Jurkat, Clone E6-1 (cell line): ENCODE data around the gene MYH3.

Experiments
- DNase-seq: peaks from one replicate; pipeline ENCODE4 v3.0.0-alpha.2; 2011; ENCODE audit warnings: low read depth, low spot score
- H3K4me3 ChIP-seq: 2 replicates; pipeline ENCODE4 v1.5.1; 2011; ENCODE audit warnings: mild to moderate bottlenecking, low read length, control low read depth, moderate library complexity

The MYH3 gene

DNA sequence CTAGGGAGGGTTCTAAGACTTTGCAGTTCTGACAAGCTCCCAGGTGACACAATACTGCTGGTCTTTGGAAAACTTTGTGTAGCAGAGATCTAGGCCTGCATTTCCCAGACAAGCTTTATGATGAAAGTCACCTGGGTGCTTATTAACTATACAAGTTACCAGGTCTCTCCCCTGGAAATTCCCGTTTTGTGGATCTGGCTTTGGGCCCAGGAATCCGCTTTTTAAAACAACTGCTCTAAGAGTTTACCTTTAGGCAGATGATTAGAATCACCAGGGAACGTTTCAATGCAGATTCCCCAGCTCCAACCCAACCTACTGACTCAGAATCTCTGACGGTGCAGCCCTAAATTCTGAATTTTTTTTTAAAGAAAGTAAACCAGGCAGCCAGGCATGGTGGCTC is 36.3 kb downstream of the MYH3 start:
- no peak overlapping the region for H3K4me3 ChIP-seq
- DNase-seq, result no peak

DNA sequence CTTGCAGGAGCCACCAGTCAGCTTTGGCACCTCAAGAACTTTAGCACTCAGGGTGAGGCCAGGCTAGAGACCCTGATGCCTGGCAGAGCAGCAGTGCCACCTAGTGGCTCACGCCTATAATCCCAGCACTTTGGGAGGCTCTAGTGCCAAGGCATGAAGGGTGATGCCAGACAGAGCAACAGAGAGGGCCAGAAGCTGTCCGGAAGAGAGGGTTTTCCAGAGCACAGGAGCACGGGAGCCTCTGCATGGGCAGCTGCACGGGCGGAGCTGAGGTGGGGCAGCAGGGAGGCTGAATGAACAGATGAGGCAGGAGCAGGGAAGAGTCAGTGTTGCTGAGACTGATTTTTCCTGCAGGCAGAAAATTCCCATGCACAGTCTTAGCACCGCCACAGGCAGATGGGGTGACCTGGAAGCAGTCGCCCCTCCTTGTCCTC is 38.9 kb downstream of the MYH3 start:
- peak; percentile 62 for DNase-seq

DNA sequence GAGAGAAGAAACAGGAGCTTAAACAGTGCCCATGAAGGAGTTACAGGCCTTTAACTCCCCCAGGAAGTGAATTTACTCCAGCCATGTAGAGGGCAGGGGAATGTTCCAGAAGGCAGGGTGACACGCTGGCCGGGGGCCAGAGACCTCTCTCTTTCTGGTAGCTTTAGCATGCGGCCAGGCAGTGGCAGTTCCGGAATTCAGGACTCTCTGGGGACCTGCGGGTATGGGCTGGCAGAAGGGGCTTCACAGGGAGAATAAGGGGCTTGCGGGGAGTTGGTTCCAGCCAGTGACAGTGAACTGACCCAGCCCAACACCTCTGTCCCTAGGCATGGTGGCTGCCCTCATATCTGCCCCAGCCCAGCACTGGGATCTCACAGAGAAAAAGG is 40.0 kb downstream of the MYH3 start:
- no peak overlapping the region for H3K4me3 ChIP-seq

More for the DNA sequence above, 38.9 kb downstream of the MYH3 start:
- no peak overlapping the region for H3K4me3 ChIP-seq

DNA sequence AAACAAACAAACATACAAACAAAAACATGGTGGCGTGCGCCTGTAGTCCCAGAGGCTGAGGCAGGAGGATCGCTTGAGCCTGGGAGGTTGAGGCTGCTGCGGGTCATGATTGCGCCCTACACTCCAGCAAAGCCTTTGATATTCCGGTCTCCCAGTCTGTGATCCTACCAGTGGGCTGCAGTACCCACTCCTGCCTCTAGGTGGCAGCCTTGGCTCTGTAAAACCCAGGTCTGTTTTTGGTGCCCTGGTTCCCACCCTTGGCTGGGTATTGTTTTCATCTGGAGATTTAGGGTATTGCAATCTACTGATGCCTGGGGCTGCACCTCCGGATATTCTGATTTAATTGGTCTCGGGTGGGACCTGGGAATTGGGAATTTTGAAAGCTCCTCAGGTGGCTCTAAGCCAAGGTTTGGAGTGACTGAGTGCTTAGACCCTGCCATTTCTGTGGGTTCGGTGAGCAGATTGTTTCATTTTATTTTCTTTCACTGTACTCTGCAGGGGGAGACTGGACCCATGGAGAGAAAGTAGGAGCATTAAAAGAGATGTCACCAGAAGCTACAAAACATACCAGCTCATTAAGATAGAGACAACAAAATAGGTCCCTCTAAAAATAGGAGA is 40.5 kb downstream of the MYH3 start:
- peak; percentile 79 for DNase-seq
- H3K4me3 ChIP-seq, result no peak overlapping the region

More for the DNA sequence above, 40.0 kb downstream of the MYH3 start:
- no peak for DNase-seq

DNA sequence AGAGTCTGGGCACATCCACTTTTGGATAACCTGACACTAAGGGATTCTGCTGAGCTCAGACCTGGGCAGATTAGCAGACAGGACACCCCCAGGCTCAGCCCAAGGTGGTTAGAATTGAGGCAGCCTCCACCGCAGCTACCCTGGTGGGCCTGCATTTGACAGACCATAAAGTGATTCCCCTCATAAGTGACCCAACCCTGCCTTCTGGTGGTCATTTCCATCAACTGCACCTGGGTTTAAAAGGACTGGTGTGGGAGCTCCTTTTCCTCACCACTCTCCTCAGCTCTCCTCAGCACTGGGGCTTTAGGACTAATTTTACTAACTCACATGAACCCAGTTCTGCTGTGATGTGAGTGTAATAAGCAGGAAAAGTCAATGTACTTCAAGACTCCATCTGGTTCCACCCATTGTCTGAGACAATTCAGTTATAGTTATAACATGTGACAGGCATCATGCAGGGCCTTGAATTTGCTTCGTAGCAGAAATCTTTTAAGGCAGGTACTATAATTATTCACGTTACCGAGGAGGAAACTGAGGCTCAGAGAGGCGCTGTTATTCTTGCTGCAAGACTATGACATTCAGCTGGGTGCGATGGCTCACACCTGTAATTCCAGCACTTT is 42.5 kb downstream of the MYH3 start:
- H3K4me3 ChIP-seq, result no peak overlapping the region
- peak; percentile 42 for DNase-seq

DNA sequence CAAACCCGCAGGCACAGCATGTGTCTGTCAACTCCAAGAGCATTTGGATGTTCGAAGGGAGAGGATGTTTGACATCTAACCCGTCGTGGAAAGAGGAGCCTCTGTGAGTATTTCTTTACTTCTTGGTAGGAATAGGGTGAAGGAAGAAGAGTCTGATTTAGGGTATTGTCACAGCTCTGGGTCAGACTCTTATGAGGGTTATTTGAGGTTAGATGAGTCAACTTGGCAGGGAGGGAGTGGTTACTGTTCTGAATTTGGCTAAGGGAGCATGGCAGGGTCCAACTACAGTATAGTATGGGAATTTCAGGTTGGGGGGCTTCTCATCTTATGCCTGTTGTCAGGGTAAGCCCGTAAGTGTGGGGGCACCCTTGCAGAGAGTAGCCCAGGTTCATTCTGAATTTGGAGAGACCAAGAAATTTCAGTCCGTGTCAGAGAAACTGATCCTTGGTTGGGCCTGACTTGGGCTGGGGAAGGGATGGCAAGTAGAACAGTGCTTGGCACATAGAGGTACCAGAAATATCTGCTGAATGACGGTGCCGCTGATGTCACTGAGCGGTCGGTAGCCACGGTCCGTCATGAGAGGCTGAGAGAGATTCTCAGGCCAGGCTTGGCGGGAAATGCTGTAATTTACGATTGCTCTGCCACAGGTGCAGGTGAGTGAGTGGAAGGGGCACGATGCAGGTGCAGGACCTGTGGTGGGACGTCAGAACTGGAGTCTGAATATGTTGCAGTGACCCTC is 43.2 kb downstream of the MYH3 start:
- no peak for DNase-seq
- H3K4me3 ChIP-seq, result no peak overlapping the region

DNA sequence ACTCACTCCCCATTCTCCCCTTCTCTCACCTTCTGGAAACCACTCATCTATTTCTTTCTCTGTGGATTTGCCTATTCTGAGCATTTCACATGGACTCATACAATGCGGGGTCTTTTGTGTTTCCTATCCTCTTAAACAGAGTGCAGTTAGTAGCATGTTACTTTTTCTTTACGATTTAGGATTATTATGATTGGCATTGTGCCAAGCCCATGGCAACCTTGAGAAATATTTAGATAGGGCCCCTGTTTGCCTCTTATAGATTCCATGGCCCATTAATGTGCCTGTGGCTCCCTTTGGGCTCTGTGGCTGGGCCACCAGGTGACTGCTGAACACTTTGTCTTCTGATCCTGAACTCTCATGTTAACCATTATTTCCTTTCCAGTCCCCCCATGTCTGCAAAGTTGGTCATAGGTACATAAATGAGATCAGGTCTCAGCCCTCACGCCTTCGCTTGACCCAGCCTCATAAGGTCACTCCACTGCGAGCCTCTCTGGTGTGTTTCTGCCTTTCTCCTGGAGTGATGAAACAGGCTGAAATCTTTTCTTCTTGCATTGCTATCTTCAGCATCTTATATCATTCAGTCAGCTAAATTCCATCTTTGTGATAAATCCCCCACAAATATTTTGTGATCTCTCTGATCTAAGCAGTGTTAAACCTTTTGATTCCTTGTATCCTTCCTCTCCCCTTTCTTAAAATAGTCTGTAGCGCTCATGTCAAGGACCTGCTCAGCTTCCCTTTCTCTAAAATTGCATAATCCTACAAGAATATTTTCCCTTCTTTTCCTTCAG is 44.0 kb downstream of the MYH3 start:
- no peak overlapping the region for H3K4me3 ChIP-seq
- DNase-seq, result no peak

DNA sequence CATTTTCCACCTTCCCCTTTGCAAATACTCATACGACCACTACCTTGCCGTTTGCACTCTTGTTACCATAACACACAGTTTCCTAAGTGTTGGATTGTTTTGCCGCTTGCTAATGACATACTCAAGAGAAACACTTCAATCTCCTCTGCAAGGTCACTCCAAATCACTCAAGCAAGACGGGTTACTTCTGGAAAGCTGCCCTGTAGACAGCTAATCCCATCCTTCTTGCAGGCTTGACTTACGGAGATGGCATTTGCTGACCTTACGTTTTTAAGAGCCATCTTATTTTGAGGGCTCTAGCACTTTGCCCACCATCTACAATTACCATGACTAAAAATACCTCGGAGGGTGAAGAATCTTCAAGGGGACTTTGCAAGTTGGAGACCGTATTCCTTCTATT is 46.2 kb downstream of the MYH3 start:
- no peak for DNase-seq
- H3K4me3 ChIP-seq, result no peak overlapping the region

DNA sequence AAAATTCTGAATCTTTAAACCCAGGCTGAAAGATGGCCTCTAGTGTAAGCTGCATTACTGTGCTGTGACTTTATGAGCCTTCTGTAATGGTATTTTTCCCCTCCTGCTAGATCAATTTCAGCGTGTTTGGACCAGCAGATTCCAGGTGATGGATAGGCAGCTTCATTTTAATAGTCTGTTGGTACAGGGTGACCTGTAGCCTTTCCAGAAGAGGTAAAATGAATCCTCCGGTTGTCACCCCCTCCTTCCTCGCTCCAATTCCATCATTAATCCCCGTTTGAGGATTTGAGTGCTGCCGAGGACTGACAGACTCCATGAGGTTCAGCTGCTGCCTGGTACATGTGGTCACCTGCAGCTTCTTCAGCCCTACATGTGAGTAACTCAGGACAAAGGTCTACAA is 48.9 kb downstream of the MYH3 start:
- no peak overlapping the region for H3K4me3 ChIP-seq
- DNase-seq, result no peak

DNA sequence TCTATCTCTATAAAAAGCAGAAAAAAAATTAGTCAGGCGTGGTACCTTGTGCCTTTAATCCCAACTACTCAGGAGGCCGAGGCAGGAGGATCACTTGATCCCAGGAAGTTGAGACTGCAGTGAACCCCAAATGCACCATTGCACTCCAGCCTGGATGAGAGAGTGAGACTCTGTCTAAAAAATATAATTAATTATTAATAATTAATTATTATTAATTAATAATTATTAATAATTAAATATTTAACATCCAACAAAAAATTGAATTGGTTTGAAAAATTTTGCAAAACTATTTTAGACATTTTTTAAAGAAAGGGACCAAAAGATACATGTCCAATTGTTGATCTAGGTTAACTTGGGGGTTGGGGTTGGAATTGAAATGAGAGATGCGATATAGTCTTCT is 51.0 kb downstream of the MYH3 start:
- DNase-seq, result no peak
- no peak overlapping the region for H3K4me3 ChIP-seq

DNA sequence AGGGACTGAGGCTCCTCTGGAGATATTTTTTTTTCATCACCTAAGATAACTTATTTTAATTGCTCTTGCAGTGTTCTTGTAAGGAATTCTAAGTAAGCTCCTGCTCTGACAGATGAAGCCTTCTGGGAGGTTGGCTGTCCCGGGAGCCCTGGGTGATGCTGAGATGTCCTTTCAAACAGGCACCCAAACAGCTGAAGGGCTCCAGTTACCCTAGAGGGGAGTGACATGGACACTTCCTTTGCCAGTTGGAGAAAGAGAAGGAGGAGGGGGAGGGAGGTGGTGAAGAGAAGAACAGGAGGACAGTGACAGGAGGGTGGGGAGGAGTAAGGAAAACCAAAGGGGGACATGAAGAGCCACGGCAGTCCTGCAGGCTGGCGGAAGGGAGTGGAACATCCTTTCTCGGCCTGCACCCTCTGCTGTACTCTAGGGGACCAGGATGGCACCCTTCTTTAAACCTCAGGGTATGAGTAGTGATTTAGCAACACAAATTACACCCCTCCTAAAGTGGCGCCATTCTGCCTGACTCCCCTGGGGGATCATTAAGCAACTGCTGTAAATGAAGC is 51.8 kb downstream of the MYH3 start:
- no peak overlapping the region for H3K4me3 ChIP-seq
- no peak for DNase-seq

DNA sequence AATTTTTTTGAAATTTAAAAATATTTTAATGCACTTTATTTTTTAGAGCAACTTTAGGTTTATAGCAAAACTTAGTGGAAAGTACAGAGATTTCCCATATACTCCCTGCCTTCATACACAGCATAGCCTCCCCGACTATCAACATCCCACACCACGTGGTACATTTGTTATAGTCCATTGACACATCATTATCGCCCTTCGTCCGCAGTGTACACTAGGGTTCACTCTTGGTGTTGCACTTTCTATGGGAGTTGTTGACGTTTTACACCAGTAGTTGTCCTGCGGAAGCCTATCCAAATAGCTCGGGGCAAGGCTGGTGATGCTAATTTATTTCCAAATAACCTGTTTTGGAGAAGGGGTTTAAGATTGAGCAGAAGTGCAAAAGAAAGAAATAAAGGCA is 52.6 kb downstream of the MYH3 start:
- H3K4me3 ChIP-seq, result no peak overlapping the region
- no peak for DNase-seq

DNA sequence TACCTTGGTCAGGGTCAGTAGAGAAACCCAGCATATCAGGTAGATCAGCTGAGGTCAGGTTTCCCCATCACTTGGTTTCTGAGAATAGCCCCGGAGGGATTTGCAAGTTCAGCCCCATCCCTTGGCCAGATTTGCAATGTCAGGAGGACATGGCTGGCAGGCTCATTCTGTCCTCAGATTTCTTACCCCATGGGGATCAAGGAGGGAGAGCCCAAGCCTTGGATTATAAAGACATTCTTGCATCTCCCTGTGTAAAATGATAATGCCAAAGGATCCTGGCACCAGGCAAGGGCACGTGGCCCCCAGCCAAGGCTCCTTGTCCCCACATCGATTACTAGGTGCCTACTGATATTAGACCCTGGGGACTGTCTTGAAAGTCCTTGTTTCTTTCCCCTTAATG is 53.2 kb downstream of the MYH3 start:
- no peak overlapping the region for H3K4me3 ChIP-seq
- DNase-seq, result no peak

DNA sequence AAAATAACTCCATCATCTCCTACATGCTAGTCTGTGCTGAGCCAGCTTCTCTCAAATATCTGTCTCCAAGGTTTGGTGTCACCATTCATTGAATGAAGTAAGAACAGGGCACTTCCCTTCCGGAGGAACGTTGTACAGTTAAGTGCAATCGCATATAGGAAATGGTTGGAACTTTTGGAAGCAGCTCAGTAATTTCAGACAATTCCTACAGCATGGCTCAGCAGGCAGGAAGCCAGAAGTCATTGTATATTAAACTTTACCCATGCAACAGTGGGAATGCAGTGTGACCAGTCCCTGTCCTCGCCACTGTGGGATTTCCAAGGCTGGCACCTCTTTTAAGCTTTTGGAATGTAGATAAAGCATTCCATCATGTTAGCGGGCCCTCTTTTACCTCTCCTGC is 56.5 kb downstream of the MYH3 start:
- H3K4me3 ChIP-seq, result no peak overlapping the region
- no peak for DNase-seq

DNA sequence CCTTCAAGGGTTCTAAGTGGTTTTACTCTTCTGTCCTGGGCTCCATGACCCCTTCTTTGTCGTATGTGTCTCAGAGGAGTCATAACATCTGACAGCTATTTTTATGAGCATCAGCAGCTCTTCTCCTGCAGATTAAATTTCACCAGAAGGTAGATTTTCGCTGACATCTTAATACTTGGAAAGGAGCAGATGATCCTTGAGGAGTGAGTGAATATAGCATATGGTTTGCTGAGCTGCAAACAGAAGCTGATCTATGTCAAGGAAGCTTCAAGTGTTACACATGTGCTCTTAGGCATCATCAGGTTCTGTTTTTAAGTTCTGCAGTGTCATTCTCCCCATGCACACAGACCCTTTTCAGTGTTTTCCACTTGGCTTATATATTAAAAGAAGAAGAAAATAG is 58.5 kb downstream of the MYH3 start:
- no peak overlapping the region for H3K4me3 ChIP-seq
- no peak for DNase-seq

DNA sequence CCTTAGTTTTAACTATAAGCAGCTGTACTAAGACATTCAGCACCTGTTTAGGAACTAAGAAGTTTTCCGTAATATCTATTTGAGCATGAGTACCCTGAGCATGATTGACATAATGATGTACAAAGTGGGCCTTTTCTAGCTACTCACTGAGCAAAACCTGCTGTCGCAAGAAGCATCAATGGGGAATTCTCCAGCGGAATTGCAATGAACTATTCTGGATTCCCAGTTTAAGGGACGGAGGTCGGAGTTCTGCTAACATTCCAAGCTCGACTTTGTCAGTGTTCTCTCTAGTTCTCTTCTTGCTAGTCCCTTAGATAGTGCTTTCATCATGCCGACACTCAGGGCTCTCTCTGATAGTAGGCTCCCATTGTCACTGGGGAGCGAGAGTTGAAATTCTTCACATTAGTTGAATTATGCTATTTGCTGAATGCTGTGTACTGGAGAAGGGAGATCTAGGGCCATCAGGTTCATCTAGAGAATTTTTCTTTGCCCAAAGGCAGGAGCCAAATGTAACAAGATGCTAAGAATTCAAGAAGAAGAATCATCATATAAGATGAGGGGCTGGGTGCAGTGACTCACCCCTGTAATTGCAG is 67.5 kb downstream of the MYH3 start:
- no peak overlapping the region for H3K4me3 ChIP-seq
- no peak for DNase-seq

DNA sequence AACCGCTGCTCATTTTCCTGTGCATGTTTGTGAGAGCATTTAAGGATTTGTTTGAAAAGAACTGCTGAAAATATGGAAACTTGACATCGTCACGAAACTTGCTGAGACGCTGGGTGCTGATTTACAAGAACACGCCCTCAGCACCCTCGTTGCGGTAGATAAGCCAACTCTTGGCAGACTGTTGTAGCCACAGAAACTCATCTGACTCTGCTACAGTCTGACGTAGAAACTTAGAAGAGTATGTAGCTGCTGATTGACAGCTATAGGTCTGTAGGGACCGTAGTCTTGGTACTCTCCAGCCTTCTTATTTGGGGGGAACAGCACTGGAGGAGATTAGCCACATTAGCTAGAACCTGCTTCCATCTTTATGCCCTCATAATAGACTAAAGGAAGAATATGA is 71.6 kb downstream of the MYH3 start:
- no peak overlapping the region for H3K4me3 ChIP-seq
- no peak for DNase-seq

DNA sequence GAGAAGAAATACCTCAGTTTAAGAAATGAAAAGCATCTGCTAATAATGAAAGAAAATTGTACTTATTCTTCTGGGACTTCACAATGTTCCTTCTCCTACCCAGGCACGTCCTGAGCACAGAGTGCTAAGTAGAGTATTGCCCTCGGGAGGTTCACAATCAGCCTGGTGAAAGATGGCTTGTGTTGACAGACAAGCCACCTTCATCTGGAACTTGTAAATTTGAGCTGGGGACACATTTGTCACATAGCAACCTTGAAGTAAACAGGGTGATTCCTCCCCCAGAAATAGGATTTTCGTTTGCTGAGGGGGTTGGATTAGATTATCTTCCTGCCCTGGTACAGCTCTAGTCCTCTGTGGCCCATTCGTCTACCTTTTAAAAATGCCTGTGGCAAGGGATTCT is 73.3 kb downstream of the MYH3 start:
- H3K4me3 ChIP-seq, result no peak overlapping the region
- no peak for DNase-seq

DNA sequence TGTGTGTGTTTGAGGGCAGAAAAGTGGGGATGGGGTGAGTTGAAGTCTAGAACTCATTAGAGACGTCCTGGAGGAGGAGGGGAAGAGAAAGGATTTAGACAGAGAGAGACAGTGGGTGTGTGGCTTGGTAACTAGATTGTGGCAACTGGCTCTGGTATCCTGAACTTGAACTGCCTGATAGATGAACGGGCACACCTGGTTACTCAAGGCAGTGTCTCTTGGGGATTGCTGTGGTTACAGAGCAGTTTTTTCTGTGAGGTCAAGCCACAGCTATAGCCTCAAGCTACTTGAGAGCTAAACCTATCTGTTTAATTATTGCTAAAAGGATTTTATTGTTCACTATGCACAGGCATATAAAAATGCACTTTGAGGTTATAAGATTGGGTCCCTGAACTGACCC is 77.8 kb downstream of the MYH3 start:
- no peak overlapping the region for H3K4me3 ChIP-seq
- DNase-seq, result peak; percentile 24
